RPMI8226 (cell line): ENCODE results near the gene RNF182.
"Not testable (repeated sequence)": the region's sequence is repeated elsewhere in the genome, so short reads cannot be mapped to it uniquely, and the experiment has no call there.

ENCODE experiments used
- DNase-seq: peaks from one replicate; pipeline ENCODE4 v3.0.0-alpha.2; 2015

RNF182 gene

GRCh38 chr6:13924949-13925881, at the start of gene RNF182:
Gene RNF182, plus strand, starts transcription at chr6:13924952. Its CDS starts 52,168 bp downstream, at chr6:13977120.
- peak; percentile 49 for DNase-seq

DNA sequence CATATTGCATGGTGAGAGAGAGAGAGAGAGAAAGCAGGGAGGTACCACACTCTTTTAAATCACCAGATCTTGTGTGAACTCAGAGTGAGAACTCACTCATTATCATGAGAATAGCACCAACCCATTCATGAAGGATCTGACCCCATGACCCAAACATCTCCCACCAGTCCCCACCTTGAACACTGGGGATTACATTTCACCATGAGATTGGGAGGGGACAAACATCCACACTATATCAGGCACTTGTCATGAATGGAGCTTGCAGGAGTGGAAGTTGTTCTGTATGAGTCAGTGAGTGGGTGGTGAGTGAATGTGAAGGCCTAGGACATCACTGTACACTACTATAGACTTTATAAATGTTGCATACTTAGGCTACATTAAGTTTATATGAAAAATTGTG, 47.7 kb upstream of the RNF182 start:
- DNase-seq: no peak

- DNase-seq: not testable (repeated sequence)
Measured at GRCh38 chr6:13880061-13880663, 44.6 kb upstream of the RNF182 start.

DNA sequence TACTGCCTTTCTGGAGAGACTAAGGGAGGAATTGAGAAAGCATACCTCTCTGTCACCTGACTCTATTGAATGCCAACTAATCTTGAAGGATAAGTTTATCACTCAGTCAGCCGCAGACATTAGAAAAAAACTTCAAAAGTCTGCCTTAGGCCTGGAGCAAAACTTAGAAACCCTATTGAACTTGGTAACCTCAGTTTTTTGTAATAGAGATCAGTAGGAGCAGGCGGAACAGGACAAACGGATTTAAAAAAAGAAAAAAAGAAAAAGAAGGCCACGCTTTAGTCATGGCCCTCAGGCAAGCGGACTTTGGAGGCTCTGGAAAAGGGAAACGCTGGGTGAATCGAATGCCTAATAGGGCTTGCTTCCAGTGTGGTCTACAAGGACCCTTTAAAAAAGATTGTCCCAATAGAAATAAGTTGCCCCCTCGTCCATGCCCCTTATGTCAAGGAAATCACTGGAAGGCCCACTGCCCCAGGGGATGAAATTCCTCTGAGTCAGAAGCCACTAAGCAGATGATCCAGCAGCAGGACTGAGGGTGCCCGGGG, 43.1 kb upstream of the RNF182 start:
- DNase-seq: no peak

DNA sequence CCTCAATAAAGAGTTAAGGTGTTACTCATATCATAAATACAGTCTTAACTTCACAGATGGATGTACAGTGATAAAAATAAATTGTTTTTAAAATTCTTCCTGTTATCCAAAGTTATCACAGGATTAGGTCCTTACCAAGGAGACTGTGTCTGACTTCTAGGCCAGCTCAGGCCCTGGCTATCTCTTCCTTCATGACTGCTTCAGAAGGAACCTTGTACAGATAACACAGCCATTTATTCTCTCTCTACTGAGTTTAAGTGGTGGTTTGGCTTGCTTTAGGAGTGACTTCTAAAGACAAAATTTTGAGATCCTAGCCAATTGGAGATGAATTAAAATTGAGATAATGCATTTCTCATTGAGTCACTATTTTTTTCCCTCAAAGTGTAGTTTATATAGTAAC, 40.8 kb upstream of the RNF182 start:
- no peak for DNase-seq

DNA sequence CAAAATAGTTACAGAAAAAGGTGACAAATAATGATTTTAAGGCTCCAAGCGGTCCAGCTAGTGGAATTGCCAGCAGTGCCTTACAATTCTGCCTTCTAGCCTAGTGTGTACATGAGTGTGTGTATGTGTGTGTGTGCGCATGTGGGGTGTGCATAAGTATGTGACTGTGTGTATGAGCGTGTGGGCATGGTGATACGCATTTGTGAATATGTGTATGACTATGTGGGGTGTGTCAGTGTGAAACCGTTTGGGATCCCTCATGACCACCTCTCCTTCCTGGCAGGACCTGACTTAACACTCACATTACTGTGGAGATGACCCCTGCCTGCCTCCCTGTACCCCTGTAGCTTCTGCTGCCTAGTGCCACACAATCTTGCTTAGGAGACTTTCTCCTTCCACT, 40.4 kb upstream of the RNF182 start:
- DNase-seq: no peak

GRCh38 chr6:13885601-13886000, 39.2 kb upstream of the RNF182 start:
- DNase-seq: no peak

DNA sequence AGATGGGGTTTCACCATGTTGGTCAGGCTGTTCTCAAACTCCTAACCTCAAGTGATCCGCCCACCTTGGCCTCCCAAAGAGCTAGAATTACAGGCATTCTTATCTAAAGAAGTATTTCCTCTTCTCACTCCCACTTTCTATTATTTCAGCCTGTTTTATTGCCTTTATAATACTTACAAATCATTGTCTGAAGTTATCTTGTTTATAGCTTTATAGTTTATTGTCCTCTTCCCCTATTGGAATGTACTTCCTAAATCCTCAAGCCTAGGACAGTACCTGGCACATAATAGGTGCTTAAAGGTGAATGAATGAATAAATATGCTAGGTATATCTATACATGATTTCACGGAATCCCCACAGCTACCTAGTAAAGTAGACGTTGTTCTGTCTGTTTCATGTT, 37.8 kb upstream of the RNF182 start:
- no peak for DNase-seq

GRCh38 chr6:13892017-13892645, 32.6 kb upstream of the RNF182 start:
- no peak for DNase-seq

DNA sequence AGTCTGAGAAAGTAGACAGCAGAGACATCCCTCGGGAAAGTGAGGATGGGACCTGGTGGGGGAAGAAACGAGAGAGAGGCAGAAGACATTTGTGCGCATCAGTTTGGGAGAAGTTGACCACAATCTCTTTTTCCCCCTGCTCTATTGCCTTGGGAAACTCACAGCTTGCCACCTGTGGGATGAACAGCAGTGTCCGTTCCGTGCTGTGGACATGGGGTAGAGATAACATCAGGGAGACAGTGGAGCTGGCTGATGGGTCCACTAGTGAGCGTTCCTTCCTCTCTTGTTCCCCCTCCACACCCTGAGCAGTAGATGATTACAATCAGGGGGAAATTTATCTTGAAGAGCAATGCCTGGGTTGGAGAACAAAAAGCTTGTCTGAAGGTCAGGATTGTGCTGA, 21.8 kb upstream of the RNF182 start:
- DNase-seq: no peak

- no peak for DNase-seq
Measured at GRCh38 chr6:13903364-13903763, 21.4 kb upstream of the RNF182 start.

DNA sequence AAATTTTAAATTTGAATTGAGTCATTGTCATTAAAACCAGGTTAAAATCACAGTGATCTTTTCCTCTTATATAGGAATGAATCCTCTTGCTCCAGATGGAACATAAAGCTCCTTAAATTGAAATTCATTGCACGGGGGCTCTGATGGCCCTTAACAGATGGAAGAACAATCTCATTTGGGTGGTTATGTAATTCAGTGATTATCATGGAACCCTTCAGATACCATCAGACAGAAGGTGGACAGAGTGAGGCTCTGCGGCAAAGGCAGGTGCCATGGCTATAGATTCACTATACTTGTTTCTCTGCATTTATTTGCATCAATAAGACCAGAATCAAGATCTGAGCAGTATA, 17.8 kb upstream of the RNF182 start:
- no peak for DNase-seq

GRCh38 chr6:13907614-13908215, 17.0 kb upstream of the RNF182 start:
- DNase-seq: no peak

DNA sequence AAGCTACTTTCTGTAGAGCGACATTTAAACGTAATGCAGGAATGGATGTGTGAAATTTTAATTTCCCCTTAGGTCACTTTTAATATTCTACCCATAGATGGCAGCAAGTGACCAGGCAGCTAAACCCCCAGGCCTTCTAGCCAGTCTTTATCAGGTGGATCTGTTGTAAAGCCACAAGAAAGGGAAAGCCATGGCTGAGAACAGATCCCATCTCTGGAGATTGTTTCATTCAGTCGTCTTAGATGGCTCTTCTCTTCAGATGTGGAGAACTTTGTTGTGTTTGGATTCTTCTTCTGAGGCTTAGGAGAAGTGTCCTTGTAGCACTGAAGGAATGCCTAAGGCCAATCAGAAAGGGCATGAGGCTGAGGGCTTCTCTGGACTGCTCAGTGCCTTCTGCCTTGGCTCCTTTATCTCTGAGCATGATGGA, 15.8 kb upstream of the RNF182 start:
- DNase-seq: peak; percentile 70

GRCh38 chr6:13910443-13910842, 14.3 kb upstream of the RNF182 start:
- DNase-seq: no peak

DNA sequence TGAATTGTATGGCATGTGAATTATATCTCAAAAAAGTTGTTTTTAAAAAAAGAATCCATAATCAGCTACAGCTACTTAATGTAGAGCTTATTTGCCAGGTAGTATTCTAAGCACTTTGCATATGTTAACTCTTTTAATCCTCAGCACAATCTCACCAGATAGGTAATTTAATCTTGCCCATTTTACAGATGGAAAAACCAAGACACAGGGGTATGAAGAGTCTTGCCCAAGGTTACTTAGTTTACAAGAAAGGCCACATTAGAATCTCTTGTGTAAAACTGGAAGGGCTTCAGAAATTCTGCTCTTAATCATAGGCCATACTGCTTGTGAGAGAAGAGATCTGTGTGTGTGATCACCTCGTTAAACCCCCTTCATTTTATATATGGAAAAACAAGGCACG, 13.4 kb upstream of the RNF182 start:
- no peak for DNase-seq

DNA sequence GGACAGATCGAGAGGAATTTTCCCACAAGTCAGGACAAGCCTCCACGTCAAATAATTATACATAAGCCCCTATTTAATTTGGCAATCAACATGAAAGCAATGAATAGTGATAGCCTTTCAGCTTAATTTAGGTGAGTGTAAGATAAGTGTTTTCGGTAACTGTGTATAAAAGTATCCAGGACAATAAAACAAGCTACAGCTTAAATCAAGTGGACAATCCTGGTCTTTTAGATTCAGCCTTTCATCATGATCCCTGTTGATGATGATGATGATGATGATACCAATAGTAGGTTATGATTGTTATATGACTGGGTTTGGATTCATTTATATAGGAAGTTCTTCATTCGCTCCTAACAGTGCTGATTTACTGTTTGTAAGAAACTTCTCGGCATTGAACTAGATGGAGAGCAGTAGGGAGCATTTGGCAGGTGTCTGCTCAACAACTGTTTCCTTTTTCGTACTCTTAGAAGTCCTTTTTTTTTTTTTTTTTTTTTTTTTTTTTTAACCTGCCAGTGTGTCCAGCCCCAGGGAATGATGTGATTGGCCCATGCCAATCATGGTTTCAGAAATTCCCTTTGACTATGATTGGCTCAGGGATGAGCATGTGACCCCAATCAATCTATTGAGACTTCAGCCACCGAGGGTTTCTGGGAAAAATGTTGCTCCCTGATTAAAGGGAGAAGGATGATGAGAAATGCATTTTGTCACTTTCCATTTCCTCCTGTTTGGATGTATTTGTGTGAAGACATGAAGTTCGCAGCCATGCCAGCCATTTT, 11.3 kb upstream of the RNF182 start:
- no peak for DNase-seq

GRCh38 chr6:13914351-13914750, 10.4 kb upstream of the RNF182 start:
- no peak for DNase-seq

GRCh38 chr6:13915561-13916229, 9.1 kb upstream of the RNF182 start:
- DNase-seq: no peak

GRCh38 chr6:13916230-13916944, 8.4 kb upstream of the RNF182 start:
- DNase-seq: peak; percentile 46

GRCh38 chr6:13917141-13917540, 7.6 kb upstream of the RNF182 start:
- DNase-seq: no peak
